Uterus (tissue), 2 donors: Measurements from ENCODE around the gene ZHX3.

Source experiments
- POLR2A ChIP-seq, 2 donors: fragments of 450-650 bp; IDR thresholded peaks; one replicate each; pipeline ENCODE4 v1.6.1; 2016; ENCODE audit warnings: antibody characterized with exemption in 2 of 2, mild to moderate bottlenecking in 1 of 2, moderate library complexity in 1 of 2
- TF ChIP-seq, protein P1 (sequence below), 4 experiments: fragments of 200-600 bp in 2 of 4; fragments of 450-650 bp in 2 of 4; sonication (generic) in 2 of 4; IDR thresholded peaks; one replicate each; pipeline ENCODE4 v1.5.1; 2016 to 2019; ENCODE audit warnings: antibody characterized with exemption in 4 of 4, mild to moderate bottlenecking in 2 of 4, moderate library complexity in 1 of 4

DNA sequence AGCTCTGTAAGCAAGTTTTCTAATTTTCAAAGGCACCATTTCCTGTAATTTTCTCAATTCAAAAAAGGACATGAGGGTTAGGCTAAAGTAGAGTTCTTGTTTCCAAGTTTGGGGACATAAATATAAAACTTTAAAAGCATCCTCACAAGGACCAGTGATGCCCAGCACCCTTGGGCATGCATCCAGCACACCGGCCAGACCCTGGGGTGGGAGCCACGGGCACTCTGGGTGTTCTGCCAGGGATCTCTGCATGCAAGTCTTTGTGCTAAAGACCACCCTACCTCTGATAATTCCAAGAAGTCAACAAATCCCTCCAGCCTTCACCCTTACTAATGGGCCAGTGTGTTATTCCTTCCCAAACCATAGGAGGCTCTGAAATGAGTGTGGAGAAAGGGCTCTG lies 133.7 kb downstream of the ZHX3 start:
- TF ChIP-seq, protein P1, sequence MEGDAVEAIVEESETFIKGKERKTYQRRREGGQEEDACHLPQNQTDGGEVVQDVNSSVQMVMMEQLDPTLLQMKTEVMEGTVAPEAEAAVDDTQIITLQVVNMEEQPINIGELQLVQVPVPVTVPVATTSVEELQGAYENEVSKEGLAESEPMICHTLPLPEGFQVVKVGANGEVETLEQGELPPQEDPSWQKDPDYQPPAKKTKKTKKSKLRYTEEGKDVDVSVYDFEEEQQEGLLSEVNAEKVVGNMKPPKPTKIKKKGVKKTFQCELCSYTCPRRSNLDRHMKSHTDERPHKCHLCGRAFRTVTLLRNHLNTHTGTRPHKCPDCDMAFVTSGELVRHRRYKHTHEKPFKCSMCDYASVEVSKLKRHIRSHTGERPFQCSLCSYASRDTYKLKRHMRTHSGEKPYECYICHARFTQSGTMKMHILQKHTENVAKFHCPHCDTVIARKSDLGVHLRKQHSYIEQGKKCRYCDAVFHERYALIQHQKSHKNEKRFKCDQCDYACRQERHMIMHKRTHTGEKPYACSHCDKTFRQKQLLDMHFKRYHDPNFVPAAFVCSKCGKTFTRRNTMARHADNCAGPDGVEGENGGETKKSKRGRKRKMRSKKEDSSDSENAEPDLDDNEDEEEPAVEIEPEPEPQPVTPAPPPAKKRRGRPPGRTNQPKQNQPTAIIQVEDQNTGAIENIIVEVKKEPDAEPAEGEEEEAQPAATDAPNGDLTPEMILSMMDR (IDR thresholded peaks at IDR 0.05): no peak
- no peak for TF ChIP-seq POLR2A (IDR thresholded peaks at IDR 0.05)
